GM12878 (cell line): ENCODE data around the gene UQCRH. TPM values are rescaled to one million over a fixed set of nuclear protein-coding genes. Genes with fewer than 3 reads are reported as not detected.
"Not testable (repeated sequence)": the region's sequence is repeated elsewhere in the genome, so short reads cannot be mapped to it uniquely, and the experiment has no call there.

Experiments
- ATAC-seq: fragments of 200-7000 bp; cut with Tn5 transposase; 3 replicates; pipeline ENCODE4 v1.9.1; 2020; ENCODE audit warnings: mild to moderate bottlenecking, moderate library complexity
- BruUV-seq: library from RNA; stranded (reverse); fragments of 400-500 nt; replicated peaks from 2 replicates; lab custom pipeline; 2021; lab: Mats Ljungman, UMichigan
- CTCF ChIA-PET: fragments of 300-600 bp; sonication (Branson Sonifier 250); formaldehyde crosslinking; extraction: SDS; loops from one replicate; lab custom pipeline; 2021; ENCODE audit warnings: inconsistent platforms; lab: Yijun Ruan, JAX
- POLR2A ChIA-PET: fragments of 350-600 bp; formaldehyde crosslinking; extraction: SDS; loops from one replicate; lab custom pipeline; 2021; ENCODE audit warnings: inconsistent platforms; lab: Charles Lee
- RAD21 ChIA-PET: fragments of 300-600 bp; sonication (Branson Sonifier 250); formaldehyde crosslinking; loops from one replicate; lab custom pipeline; 2023; ENCODE audit warnings: antibody characterized with exemption; ENCODE audit not compliant: unreplicated experiment; lab: Charles Lee
- SMC1A ChIA-PET: fragments of 300-600 bp; sonication (Branson Sonifier 250); formaldehyde crosslinking; loops from one replicate; lab custom pipeline; 2023; ENCODE audit not compliant: unreplicated experiment, uncharacterized antibody; lab: Charles Lee
- DNase-seq: peaks from one replicate; pipeline ENCODE4 v3.0.0-alpha.2; 2011; ENCODE audit warnings: low read depth, low spot score
- FAIRE-seq: peaks from 3 replicates; lab custom pipeline; 2011; peaks lifted over from hg19 to GRCh38; lab: Jason Lieb, UNC
- H2AFZ ChIP-seq: 2 replicates; pipeline ENCODE4 v1.6.0; 2011; ENCODE audit warnings: low read depth, low read length, control low read depth; ENCODE audit not compliant: control insufficient read depth
- H3K27ac ChIP-seq: 2 replicates; pipeline ENCODE4 v1.5.1; 2011; ENCODE audit warnings: control low read depth; ENCODE audit not compliant: control insufficient read depth, insufficient read depth
- H3K27me3 ChIP-seq, 2 experiments: replicated peaks in 1 of 2; 2 replicates each; pipeline versions ENCODE4 v1.6.0 to v1.6.1; 2011; ENCODE audit warnings: low read length in 1 of 2; ENCODE audit not compliant: control insufficient read depth in 2 of 2, insufficient read depth in 2 of 2
- H3K36me3 ChIP-seq, 2 experiments: 2 replicates each; pipeline ENCODE4 v1.5.1; 2011; ENCODE audit warnings: low read length in 1 of 2; ENCODE audit not compliant: control insufficient read depth in 2 of 2, insufficient read depth in 2 of 2
- H3K4me1 ChIP-seq: 2 replicates; pipeline ENCODE4 v1.6.1; 2011; ENCODE audit warnings: mild to moderate bottlenecking, low read length, moderate library complexity, mixed read lengths; ENCODE audit not compliant: control insufficient read depth, insufficient read depth
- H3K4me2 ChIP-seq: 2 replicates; pipeline ENCODE4 v1.6.0; 2011; ENCODE audit warnings: control low read depth; ENCODE audit not compliant: control insufficient read depth, insufficient read depth
- H3K4me3 ChIP-seq: fragments of 200-600 bp; sonication (generic); 2 replicates; pipeline ENCODE4 v1.5.1; 2016
- H3K79me2 ChIP-seq: 2 replicates; pipeline ENCODE4 v1.6.0; 2011; ENCODE audit warnings: low read length; ENCODE audit not compliant: control insufficient read depth, insufficient read depth
- H3K9ac ChIP-seq: 2 replicates; pipeline ENCODE4 v1.8.0; 2011; ENCODE audit warnings: low read length, control low read depth, mixed read lengths; ENCODE audit not compliant: control insufficient read depth, insufficient read depth
- H3K9me3 ChIP-seq: replicated peaks from 3 replicates; pipeline ENCODE4 v1.5.1; 2011; ENCODE audit warnings: mild to moderate bottlenecking, low read length; ENCODE audit not compliant: control insufficient read depth, insufficient read depth
- H4K20me1 ChIP-seq: 2 replicates; pipeline ENCODE4 v1.6.0; 2011; ENCODE audit not compliant: control insufficient read depth, insufficient read depth
- BHLHE40 ChIP-seq, 2 experiments: fragments of 450-650 bp in 1 of 2; IDR thresholded peaks; 2 replicates each; pipeline ENCODE4 v1.6.1; 2011 to 2017; ENCODE audit warnings: low read depth in 2 of 2, borderline replicate concordance in 1 of 2, improper control_type of control experiment in 1 of 2, low read length in 1 of 2, mild to moderate bottlenecking in 1 of 2
- CBFB ChIP-seq: IDR thresholded peaks from 2 replicates; pipeline ENCODE4 v1.6.1; 2016; ENCODE audit warnings: antibody characterized with exemption, low read depth
- CHD2 ChIP-seq: IDR thresholded peaks from 2 replicates; pipeline ENCODE4 v1.6.1; 2011; ENCODE audit warnings: low read depth, low read length, improper control_type of control experiment, borderline replicate concordance
- FOXM1 ChIP-seq: IDR thresholded peaks from 2 replicates; pipeline ENCODE4 v1.6.1; 2012; ENCODE audit warnings: low read depth, mild to moderate bottlenecking, inconsistent platforms, low read length, moderate library complexity
- IKZF1 ChIP-seq: fragments of 450-650 bp; conservative IDR thresholded peaks from 2 replicates; pipeline ENCODE4 v1.6.1; 2017; ENCODE audit warnings: antibody characterized with exemption, mild to moderate bottlenecking
- IKZF2 ChIP-seq, 2 experiments: fragments of 450-650 bp; IDR thresholded peaks; 2 replicates each; pipeline ENCODE4 v1.6.1; 2017; ENCODE audit warnings: mild to moderate bottlenecking in 2 of 2, moderate library complexity in 2 of 2
- JUNB ChIP-seq: IDR thresholded peaks from 2 replicates; pipeline ENCODE4 v1.6.1; 2016; ENCODE audit warnings: antibody characterized with exemption, mild to moderate bottlenecking
- MEF2A ChIP-seq: IDR thresholded peaks from 2 replicates; pipeline ENCODE4 v1.6.1; 2011; ENCODE audit warnings: low read depth, mild to moderate bottlenecking, low read length, moderate library complexity; ENCODE audit not compliant: insufficient read depth
- MEF2B ChIP-seq: fragments of 450-650 bp; IDR thresholded peaks from 2 replicates; pipeline ENCODE4 v1.6.1; 2018; ENCODE audit warnings: mild to moderate bottlenecking, moderate library complexity; ENCODE audit not compliant: partially characterized antibody, poor library complexity, severe bottlenecking
- NFIC ChIP-seq: IDR thresholded peaks from 2 replicates; pipeline ENCODE4 v1.6.1; 2012; ENCODE audit warnings: low read depth, mild to moderate bottlenecking, inconsistent platforms, low read length, moderate library complexity
- POU2F2 ChIP-seq: IDR thresholded peaks from 3 replicates; pipeline ENCODE4 v1.6.1; 2011; ENCODE audit warnings: low read depth, mild to moderate bottlenecking, low read length, borderline replicate concordance
- RELA ChIP-seq: fragments of 450-650 bp; IDR thresholded peaks from 2 replicates; pipeline ENCODE4 v1.8.0; 2014; ENCODE audit warnings: borderline replicate concordance; ENCODE audit not compliant: partially characterized antibody
- ZBED1 ChIP-seq: IDR thresholded peaks from 2 replicates; pipeline ENCODE4 v1.6.1; 2016; ENCODE audit warnings: borderline replicate concordance
- WGBS: methylation state at CpG from one replicate; pipeline ENCODE4 v1.1.6; 2016; ENCODE audit warnings: low lambda C conversion rate; ENCODE audit not compliant: insufficient replicate concordance, insufficient coverage; ENCODE audit errors: missing lambda C conversion rate; 5-methylcytosine and 5-hydroxymethylcytosine counted together
- in situ Hi-C: fragments of 300-500 bp; cut with MboI; formaldehyde crosslinking; loops from 9 replicates; pipeline ENCODE4 v1.14.3; 2018; ENCODE audit warnings: mixed read lengths
- intact Hi-C: fragments of 100-400 bp; cut with micrococcal nuclease; formaldehyde crosslinking; loops from one replicate; pipeline ENCODE4 v1.14.2; 2022; ENCODE audit not compliant: unreplicated experiment
- polyA plus RNA-seq, 11 experiments: library from polyadenylated mRNA; depleted of rRNA in 4 of 11; unstranded in 6 of 11; stranded (reverse) in 5 of 11; fragments of >200 nt; fragmentation: Nextera tagmentation in 4 of 11; fragmentation: Illumina TruSeq in 1 of 11; extraction: Ambion mirVana in 4 of 11; extraction: Trizol in 1 of 11; gene quantifications; 1 replicate in 1 of 11; 2 replicates in 10 of 11; pipeline versions ENCODE4 v1.2.1 to v1.2.3, GENCODE V29; 2011 to 2016; ENCODE audit warnings: inconsistent platforms in 2 of 11, missing spikeins in 2 of 11, low read depth in 1 of 11
- total RNA-seq, 4 experiments: library from RNA; depleted of rRNA in 3 of 4; stranded (reverse); fragments of >200 nt in 3 of 4; fragmentation: Illumina TruSeq in 1 of 4; extraction: Trizol in 1 of 4; gene quantifications; 2 replicates each; pipeline versions ENCODE4 v1.2.1 to v1.2.3, GENCODE V29; 2013 to 2021
- TF ChIP-seq, protein P1 (sequence below): fragments of 450-650 bp; IDR thresholded peaks from 2 replicates; pipeline ENCODE4 v1.6.1; 2016; ENCODE audit warnings: mild to moderate bottlenecking
- TF ChIP-seq, protein P2 (sequence below): fragments of 450-650 bp; IDR thresholded peaks from 2 replicates; pipeline ENCODE4 v1.6.1; 2017; ENCODE audit warnings: low read depth, mild to moderate bottlenecking, moderate library complexity
- TF ChIP-seq, protein P3 (sequence below): fragments of 450-650 bp; IDR thresholded peaks from 2 replicates; pipeline ENCODE4 v1.6.1; 2016; ENCODE audit warnings: mild to moderate bottlenecking

UQCRH gene
- total and polyA plus RNA-seq, 10 of the 15 experiments (the other 5 are each of a cell fraction or from before 2014, with no cell fraction given) = 363 to 1,782 (median 597) TPM

DNA sequence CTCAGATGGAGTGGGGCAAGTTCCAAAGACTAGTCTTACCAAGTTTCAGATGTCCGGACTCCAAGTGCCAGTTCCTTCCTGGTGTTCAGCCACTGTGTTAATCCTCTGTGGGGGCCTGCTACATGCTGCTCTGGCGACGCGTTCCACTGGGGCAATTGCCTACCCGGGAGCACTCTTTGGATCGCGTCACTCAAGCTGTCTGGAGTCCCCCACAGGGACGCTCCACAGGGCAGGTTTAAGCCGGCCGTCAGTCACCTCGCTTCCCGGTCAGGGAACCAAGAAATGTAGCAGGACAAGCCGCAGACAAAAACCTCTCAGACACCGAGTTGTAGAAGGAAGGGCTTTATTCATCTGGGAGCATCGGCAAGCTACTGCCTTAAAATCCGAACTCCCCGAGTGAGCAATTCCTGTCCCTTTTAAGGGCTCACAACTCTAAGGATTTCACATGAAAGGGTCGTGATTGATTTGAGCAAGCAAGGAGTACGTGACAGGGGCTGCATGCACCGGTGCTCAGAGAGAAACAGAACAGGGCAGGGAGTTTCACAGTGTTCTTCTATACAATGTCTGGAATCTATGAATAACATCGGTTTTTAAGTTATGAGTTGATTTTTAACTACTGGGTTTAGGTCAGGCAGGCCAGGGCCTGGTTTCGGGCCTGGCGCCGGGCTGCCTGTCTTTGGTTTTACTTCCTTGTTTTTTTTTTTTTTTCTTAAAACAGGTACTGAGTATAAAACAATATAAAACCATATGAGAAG, 28.5 kb downstream of the UQCRH start:
- Histone ChIP-seq H3K4me1 (peaks cover 21% of the 10 kb centered on the region), H3K27ac (peak overlapping the region; percentile 98), H3K4me2 (peak overlapping the region; percentile 77), H3K4me3 (peak overlapping the region; percentile 66), H3K9ac (peak overlapping the region; percentile 95), H3K79me2 (peaks cover 53% of the 10 kb centered on the region)
- under 1% methylated on average over 24 of the region's 24 CpGs for WGBS
- BruUV-seq, H3K9me3 ChIP-seq, H3K36me3 ChIP-seq, H4K20me1 ChIP-seq, FAIRE-seq, DNase-seq, in situ Hi-C loops, H3K27me3 ChIP-seq, H2AFZ ChIP-seq: not testable (repeated sequence)
- ChIA-PET CTCF (interaction anchor here (0.9 to 6.2 kb wide), 7 partner anchors 8 to 85 kb away, joined by 3 to 267 read pairs (median 7); partner anchors contain the start of genes LRRC41, NSUN4 and UQCRH), SMC1A (interaction anchor here (4.0 kb wide), 1 partner anchor 14 kb away, joined by 141 read pairs; no protein-coding TSS in a partner anchor), RAD21 (interaction anchor here (1.7 to 4.1 kb wide), 9 partner anchors 9 to 272 kb away, joined by 3 to 56 read pairs (median 10); partner anchors contain the start of genes LRRC41, MKNK1, NSUN4 and RAD54L), POLR2A (interaction anchor here (0.6 to 2.5 kb wide), 6 partner anchors 9 to 29 kb away, joined by 3 to 35 read pairs (median 10); partner anchors contain the start of genes LRRC41, NSUN4 and UQCRH)
- intact Hi-C loops = loop anchor here (2.0 to 10.0 kb wide), 2 partner anchors 29 to 197 kb away; partner anchors contain the start of genes LRRC41, PIK3R3 and UQCRH
- ATAC-seq = peak; percentile 63
- TF ChIP-seq RELA (peak; percentile 10), POU2F2 (0 out of 3 replicates have a peak, but pooled peaks have one; percentile 13), IKZF2 (IDR thresholded peaks at IDR 0.05) (peak; percentile 56 to 83), BHLHE40 (IDR thresholded peaks at IDR 0.05; ENCODE audit: borderline replicate concordance in 1 of 2, low read depth in 2 of 2, low read length in 1 of 2) (peak in 1 of 2 experiments; percentile 17; a peak in 1 of 4 replicates), FOXM1 (0 out of 2 replicates have a peak, but pooled peaks have one; percentile 52), MEF2A (peak; percentile 60; the same call in 1 of the 2 replicates), ZBED1 (peak; percentile 87), CHD2 (0 out of 2 replicates have a peak, but pooled peaks have one; percentile 21), MEF2B (peak; percentile 54), NFIC (peak; percentile 56), CBFB (0 out of 2 replicates have a peak, but pooled peaks have one; percentile 33), IKZF1 (peak; percentile 63), JUNB (peak; percentile 67)
- TF ChIP-seq, protein P1, sequence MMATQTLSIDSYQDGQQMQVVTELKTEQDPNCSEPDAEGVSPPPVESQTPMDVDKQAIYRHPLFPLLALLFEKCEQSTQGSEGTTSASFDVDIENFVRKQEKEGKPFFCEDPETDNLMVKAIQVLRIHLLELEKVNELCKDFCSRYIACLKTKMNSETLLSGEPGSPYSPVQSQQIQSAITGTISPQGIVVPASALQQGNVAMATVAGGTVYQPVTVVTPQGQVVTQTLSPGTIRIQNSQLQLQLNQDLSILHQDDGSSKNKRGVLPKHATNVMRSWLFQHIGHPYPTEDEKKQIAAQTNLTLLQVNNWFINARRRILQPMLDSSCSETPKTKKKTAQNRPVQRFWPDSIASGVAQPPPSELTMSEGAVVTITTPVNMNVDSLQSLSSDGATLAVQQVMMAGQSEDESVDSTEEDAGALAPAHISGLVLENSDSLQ = peak; percentile 88
- TF ChIP-seq, protein P2, sequence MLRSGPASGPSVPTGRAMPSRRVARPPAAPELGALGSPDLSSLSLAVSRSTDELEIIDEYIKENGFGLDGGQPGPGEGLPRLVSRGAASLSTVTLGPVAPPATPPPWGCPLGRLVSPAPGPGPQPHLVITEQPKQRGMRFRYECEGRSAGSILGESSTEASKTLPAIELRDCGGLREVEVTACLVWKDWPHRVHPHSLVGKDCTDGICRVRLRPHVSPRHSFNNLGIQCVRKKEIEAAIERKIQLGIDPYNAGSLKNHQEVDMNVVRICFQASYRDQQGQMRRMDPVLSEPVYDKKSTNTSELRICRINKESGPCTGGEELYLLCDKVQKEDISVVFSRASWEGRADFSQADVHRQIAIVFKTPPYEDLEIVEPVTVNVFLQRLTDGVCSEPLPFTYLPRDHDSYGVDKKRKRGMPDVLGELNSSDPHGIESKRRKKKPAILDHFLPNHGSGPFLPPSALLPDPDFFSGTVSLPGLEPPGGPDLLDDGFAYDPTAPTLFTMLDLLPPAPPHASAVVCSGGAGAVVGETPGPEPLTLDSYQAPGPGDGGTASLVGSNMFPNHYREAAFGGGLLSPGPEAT = peak; percentile 74
- TF ChIP-seq, protein P3, sequence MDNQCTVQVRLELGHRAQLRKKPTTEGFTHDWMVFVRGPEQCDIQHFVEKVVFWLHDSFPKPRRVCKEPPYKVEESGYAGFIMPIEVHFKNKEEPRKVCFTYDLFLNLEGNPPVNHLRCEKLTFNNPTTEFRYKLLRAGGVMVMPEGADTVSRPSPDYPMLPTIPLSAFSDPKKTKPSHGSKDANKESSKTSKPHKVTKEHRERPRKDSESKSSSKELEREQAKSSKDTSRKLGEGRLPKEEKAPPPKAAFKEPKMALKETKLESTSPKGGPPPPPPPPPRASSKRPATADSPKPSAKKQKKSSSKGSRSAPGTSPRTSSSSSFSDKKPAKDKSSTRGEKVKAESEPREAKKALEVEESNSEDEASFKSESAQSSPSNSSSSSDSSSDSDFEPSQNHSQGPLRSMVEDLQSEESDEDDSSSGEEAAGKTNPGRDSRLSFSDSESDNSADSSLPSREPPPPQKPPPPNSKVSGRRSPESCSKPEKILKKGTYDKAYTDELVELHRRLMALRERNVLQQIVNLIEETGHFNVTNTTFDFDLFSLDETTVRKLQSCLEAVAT = peak; percentile 91
